Fibroblast of the aortic adventitia (primary cell): ENCODE measurements around the gene ZNF546. TPM values are rescaled to one million over a fixed set of nuclear protein-coding genes. Genes with fewer than 3 reads are reported as not detected.

ENCODE experiments used
- DNase-seq: peaks from one replicate; pipeline ENCODE4 v3.0.0-alpha.2; 2010; ENCODE audit warnings: low read depth
- H3K4me3 ChIP-seq: 2 replicates; pipeline ENCODE4 v1.5.1; 2011; ENCODE audit warnings: low read depth, mild to moderate bottlenecking, control low read depth, low read length, moderate library complexity
- CTCF ChIP-seq: IDR thresholded peaks from 2 replicates; pipeline ENCODE4 v1.5.1; 2011; ENCODE audit warnings: mild to moderate bottlenecking, low read length, control low read depth, inconsistent platforms; ENCODE audit not compliant: insufficient read depth
- total RNA-seq: library from RNA; depleted of rRNA; stranded (reverse); fragments of >200 nt; gene quantifications from 2 replicates; pipeline ENCODE4 v1.2.3, GENCODE V29; 2012; ENCODE audit warnings: low replicate concordance

ZNF546 gene
- total RNA-seq, 1 donor, result 7.1 TPM

- DNase-seq, result no peak
- H3K4me3 ChIP-seq, result no peak overlapping the region
- no peak for TF ChIP-seq CTCF
Measured at GRCh38 chr19:39963898-39964297, 33.0 kb upstream of the ZNF546 start.

DNA sequence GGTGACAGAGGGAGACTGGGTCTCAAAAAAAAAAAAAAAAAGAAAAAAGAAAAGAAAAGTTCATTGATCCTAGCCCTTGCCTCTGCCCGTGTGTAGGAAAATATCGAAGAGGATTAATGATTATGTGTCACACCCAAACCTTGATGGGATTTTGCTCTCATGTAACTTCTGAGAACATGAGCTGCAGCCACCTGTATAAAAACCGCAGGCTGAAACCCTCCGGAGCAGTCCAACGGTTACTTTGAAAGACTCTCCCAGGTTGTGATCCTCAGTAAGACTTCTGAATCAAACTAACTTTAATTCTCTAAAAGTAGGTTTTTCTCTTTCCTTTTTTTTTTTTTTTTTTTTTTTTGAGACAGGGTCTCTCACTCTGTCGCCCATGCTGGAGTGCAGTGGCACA is 30.2 kb upstream of the ZNF546 start:
- TF ChIP-seq CTCF, result no peak
- H3K4me3 ChIP-seq, result no peak overlapping the region
- DNase-seq, result no peak

GRCh38 chr19:39967561-39967960 is 29.3 kb upstream of the ZNF546 start:
- no peak overlapping the region for H3K4me3 ChIP-seq
- no peak for TF ChIP-seq CTCF
- no peak for DNase-seq

GRCh38 chr19:39968789-39969188 is 28.1 kb upstream of the ZNF546 start:
- no peak overlapping the region for H3K4me3 ChIP-seq
- no peak for TF ChIP-seq CTCF
- DNase-seq, result no peak

- no peak for DNase-seq
- TF ChIP-seq CTCF, result no peak
Measured at GRCh38 chr19:39969266-39969665, 27.6 kb upstream of the ZNF546 start.

DNA sequence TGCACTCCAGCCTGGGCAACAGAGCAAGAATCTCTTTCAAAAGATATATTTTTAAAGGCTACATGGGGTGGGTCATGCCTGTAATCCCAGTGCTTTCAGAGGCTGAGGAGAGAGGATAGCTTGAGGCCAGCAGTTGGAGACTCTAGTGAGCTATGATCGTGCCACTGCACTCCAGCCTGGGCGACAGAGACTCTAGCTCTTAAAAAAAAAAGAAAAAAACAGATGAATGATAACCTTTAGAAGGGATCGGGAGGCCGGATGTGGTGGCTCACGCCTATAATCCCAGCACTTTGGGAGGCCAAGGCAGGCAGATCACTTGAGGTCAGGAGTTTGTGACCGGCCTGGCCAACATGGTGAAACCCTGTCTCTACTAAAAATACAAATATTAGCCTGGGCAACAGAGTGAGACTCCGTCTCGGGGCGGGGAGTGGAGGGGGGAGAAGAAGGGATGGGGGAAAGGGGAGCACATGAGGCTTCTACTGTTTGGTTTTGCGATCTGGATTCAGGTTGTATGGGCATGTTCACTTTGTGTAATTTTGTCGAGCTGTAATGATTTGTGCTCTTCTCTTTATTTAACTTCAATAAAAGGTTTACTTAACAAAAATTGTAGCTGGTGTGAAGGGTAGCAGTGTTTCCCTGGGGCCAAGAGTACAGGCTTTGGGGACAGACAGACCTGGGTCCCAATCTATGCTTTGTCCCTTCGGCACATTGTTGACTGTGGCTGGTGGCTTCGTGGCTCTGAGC is 27.0 kb upstream of the ZNF546 start:
- H3K4me3 ChIP-seq, result peak overlapping the region; percentile 92
- TF ChIP-seq CTCF, result no peak
- DNase-seq, result no peak

More at GRCh38 chr19:39969266-39969665, 27.6 kb upstream of the ZNF546 start:
- H3K4me3 ChIP-seq, result no peak overlapping the region

DNA sequence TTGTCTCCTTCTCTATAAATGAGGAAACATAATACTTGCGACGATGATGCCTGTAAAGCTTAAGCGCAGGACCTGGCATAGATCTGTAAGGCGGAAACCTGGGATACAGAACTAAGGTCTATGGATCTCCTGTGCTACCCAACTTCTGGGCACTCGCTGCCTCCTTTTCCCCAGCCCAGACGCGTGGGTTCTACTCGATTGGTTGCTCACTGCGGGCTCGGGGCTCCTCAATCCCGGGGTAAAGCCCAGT is 26.5 kb upstream of the ZNF546 start:
- no peak for DNase-seq
- no peak for TF ChIP-seq CTCF
- H3K4me3 ChIP-seq, result peak overlapping the region; percentile 92
